ENCODE results near the gene MAP7.
A peak's percentile ranks its signal among the peaks of the same experiment; 100 is the strongest.

Gene MAP7

DNA sequence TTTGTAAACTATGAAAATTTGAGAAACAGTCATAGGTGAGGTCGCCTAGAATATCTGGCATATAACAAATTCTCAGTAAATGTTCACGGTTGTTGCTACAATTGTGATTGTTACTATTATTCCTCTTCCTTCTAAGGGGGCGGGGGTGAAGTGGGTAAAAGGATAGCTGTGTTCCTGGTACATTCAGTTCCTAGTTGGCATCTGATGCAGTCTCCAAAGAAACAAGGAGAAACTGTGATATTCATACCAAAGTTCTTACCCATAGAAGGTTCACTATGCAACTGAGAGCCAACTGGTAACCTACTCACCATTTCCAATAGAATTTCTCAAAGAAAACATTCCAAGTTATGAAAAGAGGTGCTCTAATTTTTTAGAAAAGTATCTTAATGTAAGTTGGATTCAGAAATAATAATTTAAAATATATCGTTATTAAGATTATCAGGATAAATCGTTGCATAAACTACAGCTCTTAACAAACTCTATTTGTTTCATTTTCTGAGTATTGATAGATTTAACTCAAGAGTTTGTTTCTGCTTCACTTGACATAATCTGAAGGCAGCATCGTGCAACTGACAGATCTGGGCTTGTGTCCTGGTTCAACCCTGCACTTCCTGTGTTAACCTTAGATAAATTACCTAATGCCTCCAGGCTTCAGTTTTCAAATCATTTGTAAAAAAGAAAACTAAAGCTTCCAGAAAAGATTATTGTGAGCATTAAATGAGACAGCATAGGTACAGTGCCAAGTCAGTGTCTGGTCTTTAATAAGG is 13.3 kb upstream of the MAP7 start:
- DNase-seq = peak; percentile 43

DNA sequence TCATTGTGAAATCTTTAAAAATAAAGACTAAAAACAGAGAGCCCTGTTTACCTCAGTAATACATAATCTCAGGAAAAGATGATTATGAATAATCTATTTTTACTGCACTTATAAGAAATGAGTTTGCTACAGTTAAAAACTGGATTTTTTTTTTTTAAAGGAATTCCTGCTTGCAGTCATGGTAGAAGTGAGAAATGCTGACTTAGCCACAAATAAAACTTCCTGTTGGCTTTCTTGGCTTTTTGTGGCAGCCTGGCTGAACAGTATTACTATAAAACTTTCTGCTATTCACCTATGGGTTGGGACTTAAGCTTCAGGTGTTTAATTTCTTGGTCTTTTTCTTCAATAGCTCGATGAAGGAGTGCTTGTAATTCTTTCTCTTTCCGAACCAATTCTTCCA is 12.0 kb upstream of the MAP7 start:
- no peak for DNase-seq

DNA sequence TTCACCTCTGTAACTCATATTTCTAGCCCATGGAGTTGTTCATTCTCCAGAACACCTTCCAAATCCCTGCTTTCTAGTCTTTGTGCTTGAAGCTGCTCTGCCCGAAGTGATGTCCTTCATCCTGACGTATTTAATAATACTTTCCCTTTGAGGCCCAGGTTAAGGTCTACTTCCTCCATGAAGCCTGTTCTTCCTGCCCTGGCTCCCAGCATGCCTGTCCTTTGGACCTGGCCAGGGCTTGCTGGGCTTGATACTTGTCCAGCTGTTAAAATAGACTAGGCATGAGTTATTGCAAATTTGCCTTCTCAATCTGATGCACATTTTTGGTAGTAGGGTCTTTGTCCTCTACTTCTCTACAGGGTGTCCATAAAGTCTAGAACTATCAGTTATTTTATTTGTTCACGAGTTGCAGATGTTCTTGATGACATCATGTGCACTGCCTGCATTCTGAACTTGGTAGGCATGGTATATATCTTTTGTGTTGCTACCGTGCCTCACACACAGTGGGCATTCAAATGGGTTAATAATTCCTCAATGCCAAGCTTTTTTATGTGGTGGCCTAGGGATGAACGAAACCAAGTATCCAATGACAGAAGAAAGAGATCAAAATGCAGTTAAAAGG is 3.1 kb upstream of the MAP7 start:
- DNase-seq = no peak

DNA sequence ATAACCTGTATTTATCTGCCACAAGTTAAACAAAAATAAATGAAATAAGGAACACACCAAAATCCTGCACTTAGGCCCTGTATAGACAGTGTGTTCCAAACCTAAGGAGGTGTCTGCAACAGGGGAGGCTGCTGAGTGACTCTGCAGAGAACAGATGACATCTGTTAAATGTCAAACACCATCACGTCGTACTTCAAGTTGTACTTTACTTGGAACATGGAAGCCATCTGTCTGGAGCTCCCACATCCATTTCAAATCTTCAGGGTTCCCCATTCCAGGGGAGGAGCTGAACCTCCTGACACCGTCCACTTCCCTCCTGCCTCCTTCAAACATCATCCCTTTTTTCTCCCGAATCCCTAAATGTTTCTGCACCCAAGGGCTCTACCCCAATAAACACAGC is 1.8 kb upstream of the MAP7 start:
- no peak for DNase-seq

DNA sequence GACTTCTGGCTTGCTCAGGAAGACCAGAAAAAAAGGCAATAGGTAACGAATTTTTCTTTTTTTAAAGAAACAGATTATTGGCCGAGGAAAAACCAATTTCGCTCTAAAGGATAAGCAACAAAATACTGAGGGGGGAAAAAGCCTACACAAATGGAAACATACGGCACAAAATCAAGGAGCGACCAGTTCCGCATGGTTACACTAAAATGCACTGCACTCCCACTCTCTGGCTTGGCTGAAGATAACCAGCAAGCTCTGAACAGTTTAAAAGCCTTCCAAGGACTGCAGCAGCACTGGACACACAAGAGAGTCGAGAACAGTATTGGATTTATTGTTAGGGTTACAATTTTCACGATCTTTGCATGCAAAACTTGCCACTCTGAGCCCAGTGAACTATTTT is 881 bp upstream of the MAP7 start:
- DNase-seq = no peak

DNA sequence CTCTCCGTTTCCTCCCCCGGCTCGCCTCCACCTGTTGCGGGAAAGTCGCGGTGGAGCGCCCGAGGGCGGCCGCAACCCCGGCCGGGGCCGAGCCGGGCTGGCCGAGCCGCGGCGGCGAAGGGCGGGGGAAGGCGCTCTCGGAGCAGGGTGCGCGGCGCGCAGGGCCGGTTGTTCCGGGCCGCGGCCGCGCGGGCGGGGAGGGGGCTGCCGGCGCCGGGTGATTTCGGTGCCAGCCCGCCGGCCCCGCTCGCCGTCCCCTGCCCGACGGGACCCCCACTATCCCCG is 235 bp downstream of the MAP7 start:
- no peak for DNase-seq

DNA sequence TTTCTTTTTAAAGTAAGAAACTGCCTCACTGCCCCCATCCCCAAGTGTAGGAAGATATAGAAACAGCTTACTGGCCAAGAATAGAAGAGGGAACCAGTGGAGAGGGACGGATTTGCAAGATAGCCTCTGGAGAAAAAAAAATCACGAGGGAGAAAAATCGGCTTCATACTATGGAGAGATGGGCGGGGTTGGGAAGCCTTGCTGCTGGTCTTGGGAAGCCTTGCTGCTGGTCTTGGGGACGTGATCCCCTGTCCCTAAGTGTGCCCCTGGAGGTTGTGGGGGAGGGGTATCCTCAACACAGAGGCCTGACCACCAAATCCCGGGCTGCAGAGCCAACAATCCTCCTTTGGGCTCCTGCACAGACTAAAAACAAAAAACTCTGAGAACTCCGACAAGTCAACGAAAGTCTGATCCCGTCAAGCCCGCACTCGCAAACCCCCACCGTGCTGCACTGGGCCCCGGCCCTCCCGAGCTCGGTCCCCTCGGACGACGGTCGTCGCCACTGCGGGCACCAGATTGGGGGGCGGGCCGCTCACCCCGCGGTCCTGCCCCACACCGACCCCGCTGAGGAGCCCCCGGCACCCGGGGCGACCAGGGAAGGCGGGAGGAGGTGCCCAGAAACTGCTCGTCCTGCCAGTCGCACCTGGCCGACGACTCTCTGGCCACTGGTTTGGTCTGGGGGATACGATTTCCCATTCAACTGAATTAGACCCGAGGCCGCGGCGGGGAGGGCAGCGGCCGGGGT is 750 bp downstream of the MAP7 start:
- DNase-seq = peak; percentile 22

DNA sequence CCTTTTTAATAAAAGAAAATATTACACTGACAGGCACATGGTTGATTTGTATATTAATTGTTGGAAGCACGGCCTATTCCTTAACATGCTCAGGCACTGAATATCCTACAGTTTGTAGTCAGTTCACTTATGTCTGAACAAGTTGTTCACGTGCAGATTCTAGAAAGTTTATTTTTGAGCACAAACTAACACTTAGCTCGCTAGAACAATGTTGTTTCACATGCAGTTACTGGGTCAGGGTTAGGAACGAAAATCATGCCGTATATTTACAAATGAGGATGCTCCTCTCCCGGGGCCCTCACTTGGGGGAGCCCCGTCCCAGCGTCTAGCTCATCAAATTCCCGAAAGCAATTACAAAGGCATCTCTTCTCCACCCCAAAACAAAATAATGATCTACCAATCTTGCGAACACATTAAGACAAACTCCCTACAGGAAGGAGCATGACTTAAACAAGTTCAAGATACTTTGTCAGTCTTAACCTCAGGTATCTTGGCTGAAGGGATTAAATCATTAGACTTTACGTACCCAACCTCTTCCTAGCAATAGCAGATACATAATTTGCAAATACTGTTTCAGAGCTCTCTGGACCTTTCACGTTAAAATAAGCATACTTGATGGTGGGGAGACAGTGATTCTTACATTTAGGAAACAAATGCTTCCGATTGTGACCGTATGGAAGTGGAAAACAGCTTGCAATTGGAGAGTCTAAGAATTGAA is 1.5 kb downstream of the MAP7 start:
- DNase-seq = no peak

DNA sequence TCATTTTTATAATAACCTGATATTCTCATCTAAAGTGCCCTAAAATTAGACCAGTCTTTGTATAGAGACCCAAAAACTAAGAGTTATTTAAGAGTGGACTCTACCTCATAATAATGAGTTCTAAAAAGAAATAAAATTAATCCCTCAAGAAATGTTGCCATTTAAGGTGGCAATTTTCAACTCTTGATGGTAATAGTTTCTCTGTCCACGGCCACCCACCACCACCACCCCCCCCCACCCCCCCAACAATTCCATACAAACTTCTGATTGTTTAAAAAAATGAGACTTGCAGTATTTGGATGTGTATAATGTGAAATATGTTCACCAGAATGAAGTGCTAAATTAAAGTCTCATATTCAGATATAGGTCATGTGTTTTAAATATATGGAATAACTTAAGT is 2.4 kb downstream of the MAP7 start:
- no peak for DNase-seq

DNA sequence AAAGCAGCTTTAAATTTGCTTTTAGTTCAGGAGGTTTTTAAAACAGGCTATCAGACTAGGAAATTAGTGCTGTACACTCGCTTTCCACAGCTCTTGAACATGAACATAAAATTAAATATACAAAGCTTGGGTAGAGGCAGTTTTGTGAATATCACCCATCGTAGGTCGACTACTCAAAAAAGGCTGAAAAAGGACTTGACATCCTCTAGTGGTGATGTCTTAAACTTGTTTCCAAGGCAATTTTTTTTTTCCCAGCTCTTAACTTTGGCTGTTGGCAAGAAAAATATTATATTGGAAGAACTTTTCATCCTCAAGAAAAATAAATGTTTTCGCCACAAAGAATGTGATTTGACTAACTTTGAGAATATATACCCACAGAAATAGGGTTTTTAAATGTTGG is 2.9 kb downstream of the MAP7 start:
- DNase-seq = peak; percentile 87

DNA sequence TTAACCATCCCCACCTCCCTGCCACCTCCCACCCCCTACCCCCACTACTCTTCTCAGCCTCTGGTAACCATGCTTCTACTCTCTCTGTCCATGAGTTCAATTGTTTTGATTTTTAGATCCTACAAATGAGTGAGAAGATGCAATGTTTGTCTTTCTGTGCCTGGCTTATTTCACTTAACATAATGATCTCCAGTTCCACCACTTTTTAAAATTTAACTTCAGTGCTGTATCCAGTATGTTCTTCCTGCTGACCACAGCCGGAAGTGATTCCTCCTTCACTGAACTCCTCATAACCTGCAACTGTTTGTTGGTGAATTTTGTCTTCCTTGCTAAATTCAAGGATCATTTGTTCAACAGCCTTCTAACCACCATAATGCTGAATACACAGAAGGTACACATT is 3.9 kb downstream of the MAP7 start:
- no peak for DNase-seq

DNA sequence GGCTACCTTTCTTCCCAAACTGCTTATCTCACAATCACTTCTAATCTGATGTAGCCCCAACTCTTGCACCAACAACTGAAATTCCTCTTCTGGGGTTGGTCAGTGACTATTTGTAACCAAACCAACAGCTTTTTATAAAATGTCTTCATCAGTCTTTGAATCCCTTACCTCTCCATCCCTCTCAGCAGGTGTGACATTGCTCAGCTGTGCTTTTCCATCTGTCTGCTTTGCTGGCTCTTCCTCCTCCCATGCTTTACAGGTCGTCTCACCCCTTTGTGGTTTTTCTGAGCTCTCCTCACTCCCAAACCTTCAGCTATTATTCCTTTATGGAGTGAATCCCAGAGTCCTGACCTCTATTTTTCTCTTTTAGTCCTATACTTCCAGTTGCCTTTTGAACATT is 5.9 kb downstream of the MAP7 start:
- no peak for DNase-seq

DNA sequence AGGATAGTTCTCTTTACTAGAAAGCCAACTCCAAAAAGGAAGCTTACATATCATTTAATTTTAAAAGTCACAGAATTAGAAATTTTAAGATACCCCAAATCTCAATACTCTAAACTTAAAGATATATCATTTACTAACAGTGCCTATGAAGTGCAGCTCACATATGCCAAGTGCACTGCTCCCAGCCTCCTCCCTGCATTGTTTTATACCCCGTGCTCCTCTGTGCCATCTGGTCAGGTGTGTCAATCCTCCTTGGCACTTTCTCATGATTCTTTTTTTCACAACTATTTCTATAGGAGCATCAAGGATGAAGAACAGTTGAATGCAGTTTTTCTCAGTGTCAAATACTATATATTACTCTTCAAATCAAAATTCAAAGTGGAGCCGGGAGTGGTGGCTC is 8.8 kb downstream of the MAP7 start:
- DNase-seq = no peak

DNA sequence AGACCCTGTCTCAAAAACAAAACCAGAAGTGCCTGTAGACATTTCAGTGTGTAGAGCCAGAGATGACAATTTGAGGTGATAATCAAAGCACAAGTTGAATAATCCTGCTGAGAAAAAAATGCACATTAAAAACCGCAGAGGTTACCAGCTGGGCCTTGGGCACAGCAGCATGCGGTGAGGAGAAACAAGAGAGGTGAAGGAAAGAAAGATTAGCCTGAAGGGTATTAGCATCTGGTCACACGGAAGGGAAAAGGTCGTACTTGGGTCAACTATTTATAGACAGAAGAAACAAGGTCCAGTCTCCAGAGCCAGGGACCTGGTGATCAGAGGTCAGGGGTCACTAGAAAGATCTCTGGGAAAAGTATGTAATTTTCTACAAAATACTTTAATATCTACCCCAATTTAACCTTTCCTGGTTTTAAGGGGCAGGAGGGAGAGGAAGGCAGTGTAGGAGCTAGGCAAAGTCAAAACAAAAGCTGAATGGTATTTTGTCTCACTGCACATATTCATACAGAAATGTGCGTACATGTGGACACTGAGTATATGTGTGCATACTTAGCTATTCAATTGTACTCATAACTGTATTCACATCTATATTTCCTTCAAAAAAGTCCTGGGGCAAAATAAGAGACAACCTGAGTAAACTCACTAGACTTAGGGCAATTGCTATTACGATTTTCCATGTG is 10.1 kb downstream of the MAP7 start:
- no peak for DNase-seq

DNA sequence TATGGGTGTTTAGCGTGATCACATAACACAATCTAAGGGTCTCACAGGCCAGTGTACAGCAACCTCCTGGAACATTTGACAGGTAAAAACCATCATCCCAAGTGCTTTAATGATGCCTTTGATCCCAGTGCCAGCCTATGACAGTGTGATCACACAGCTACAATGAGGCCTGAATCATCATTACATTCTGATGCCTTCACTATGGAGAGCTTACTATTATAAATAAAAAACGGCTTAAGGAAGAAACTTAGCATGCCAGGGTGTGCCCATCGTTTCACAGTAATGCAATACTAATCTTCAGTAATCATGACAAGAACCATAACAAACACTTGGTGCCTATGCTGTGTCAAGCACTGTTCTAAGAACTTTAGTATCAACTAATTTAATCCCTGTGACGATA is 11.4 kb downstream of the MAP7 start:
- no peak for DNase-seq

DNA sequence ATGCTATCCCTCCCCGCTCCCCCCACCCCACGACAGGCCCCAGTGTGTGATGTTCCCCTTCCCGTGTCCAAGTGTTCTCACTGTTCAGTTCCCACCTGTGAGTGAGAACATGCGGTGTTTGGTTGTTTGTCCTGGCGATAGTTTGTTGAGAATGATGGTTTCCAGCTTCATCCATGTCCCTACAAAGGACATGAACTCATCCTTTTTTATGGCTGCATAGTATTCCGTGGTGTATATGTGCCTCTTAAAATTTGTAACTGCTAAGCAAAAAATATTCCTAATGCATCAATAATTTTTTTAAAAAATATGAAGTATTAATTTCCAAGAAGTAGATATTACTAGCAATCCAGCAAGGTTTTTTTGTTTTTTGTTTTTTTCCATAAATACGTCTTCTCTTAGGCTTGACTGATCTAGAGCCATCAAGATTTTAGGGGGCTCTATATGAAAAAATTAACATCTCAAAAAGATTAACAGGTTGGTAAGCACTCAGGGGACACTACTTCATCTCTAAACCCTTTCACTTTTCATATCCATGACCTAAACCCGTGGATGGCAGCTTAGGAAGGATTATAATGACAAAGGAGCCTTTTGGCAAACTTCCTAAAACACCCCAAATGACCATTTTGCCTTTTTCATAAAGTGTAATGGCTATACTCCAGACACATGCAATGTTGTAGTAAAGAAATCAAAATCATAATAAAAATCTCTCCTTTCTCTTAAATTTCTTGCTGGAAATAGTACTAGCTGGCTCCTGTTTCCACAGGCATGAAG is 14.2 kb downstream of the MAP7 start:
- DNase-seq = no peak

DNA sequence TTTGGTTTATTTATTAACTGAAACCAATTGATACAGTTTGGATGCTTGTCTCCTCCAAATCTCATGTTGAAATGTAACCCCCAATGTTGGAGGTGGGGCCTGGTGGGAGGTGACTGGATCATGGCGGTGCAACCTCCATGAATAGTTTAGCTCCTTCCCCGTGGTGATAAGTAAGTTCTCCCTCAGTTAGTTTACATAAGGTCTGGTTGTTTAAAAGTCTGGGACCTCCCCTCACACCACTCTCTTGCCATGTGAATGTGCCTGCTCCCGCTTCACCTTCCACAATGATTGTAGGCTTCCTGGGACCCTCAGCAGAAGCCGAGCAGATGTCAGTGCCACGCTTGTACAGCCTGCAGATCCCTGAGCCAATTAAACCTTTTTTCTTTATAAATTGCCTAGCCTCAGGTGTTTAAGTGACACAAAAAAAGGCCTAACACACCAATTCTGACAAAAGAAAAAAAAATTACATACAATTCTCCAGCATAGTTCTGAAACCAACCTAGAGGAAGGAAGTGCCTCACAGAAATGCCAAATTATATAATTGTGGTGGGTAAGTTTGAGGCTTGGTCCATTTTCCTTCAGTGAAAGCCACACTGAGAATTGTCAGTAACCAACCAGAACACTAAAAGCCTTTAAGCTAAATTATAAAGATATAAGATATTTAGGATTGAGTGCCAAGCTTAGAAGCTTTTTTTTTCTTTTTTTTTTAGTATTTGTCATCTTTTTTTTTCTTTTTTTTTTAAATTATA is 15.0 kb downstream of the MAP7 start:
- no peak for DNase-seq

DNA sequence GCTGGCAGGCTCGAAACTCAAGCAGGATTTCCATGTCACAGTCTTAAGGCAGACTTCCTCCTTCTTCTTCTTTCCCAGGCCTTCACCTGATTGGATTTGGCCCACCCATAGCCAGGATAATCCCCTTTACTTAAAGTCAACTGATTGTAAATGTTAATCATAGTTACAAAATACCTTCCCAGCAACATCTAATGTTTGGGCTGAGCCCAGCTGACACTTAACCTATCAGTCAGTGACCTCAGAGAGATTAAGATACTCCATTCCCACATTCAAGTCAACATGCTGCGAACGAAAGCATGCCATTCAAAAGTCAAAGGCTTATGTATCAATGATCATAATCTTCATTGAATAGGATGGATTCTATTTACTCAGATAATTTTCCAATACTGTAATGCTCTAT is 16.0 kb downstream of the MAP7 start:
- no peak for DNase-seq

DNA sequence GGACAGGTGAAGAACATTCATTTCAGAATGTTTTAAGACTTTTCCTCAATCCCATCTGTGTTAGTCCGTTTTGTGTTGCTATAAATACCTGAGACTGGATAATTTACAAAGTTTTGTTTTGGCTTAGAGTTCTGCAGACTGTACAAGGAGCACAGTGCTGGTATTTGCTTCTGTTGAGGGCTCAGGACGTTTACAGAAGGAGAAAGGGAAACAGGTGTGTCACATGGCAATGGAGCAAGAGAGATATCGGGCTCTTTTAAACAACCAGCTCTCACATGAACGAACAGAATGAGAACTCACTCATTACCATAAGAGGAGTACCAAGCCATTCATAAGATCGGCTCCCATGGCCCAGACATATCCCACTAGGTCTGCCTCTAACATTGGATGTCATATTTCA is 16.7 kb downstream of the MAP7 start:
- DNase-seq = no peak

DNA sequence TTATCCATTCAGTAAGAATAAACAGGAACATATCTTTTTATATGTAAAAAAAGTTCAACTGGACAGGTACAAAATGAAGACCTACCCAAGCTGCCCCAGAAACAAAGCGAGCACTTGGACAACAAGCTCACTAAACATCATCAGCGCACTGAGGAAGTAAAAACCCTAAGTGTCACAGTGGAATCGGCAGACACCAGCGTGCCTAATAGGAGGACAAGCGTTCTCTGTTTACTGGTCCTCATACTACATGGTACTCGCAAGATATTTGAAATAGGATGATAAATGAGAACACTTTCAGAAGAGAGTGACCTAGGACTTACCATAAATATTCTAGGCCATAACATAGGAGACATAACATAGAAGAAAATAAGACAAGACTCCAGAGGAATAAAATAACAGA is 18.2 kb downstream of the MAP7 start:
- DNase-seq = no peak

DNA sequence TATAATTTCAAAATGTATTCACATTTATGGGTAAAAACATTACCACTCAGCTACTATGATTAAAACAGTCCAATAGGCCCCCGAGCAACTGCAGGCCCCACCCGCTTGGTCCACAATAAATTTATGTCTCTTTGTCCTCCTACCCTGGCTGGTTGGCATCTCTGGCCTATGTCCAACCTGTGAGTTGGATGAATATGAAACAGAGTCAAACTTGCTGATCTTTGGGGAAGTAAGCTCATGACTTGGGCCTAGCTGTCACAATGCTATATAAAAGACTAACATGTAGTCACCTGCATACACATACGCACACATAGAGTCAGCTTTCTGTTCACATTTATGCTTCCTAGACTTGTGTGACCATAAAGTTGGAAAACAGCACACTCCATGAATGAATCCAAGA is 20.5 kb downstream of the MAP7 start:
- DNase-seq = no peak

DNA sequence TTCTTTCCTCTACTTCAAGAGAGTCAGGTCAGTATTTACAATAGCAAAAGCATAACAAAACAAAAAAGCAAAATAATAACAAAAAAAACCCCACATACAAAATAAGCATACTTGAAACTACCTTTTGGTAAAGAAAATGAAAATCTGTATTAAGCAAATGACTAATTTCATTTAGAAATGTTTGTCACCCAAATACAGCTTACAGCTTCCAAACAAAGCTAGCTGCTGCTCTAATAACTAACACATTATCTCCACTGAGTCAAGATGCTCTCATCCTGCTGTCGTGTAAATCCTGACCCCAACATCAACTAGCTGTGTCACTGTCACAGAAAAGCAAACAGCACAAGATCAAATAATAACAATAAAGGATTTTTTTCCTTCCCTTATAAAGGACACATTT is 21.7 kb downstream of the MAP7 start:
- DNase-seq = no peak

Data from hematopoietic multipotent progenitor cell treated with erythropoietin and hydrocortisone succinate and interleukin-3 and kit ligand, for 6 days (in vitro differentiated cells).